HCT116 (cell line): ENCODE results near the gene BDNF.

Experiments used
- EZH2 ChIP-seq: fragments of 200-600 bp; sonication (generic); IDR thresholded peaks from 2 replicates; pipeline ENCODE4 v1.6.1; 2017; ENCODE audit warnings: antibody characterized with exemption, mixed run types
- EZH2phosphoT487 ChIP-seq: fragments of 200-600 bp; IDR thresholded peaks from 2 replicates; pipeline ENCODE4 v1.6.1; 2018; ENCODE audit warnings: antibody characterized with exemption, borderline replicate concordance
- FOSL1 ChIP-seq: IDR thresholded peaks from 2 replicates; pipeline ENCODE4 v1.6.1; 2012; ENCODE audit warnings: low read depth
- POLR2A ChIP-seq: IDR thresholded peaks from 2 replicates; pipeline ENCODE4 v1.7.0; 2011; ENCODE audit warnings: borderline replicate concordance; ENCODE audit not compliant: insufficient read depth, insufficient read length; ENCODE audit errors: extremely low read depth
- POLR2AphosphoS5 ChIP-seq: IDR thresholded peaks from 2 replicates; pipeline ENCODE4 v1.6.1; 2011; ENCODE audit warnings: mild to moderate bottlenecking, low read depth, low read length, moderate library complexity
- RAD21 ChIP-seq: IDR thresholded peaks from 2 replicates; pipeline ENCODE4 v1.6.1; 2012; ENCODE audit warnings: low read depth, mild to moderate bottlenecking
- SIN3A ChIP-seq: IDR thresholded peaks from 2 replicates; pipeline ENCODE4 v1.6.1; 2012; ENCODE audit warnings: low read depth
- TCF7L2 ChIP-seq: IDR thresholded peaks from 2 replicates; pipeline ENCODE4 v1.7.0; 2011; ENCODE audit warnings: borderline replicate concordance, inconsistent platforms; ENCODE audit not compliant: insufficient read depth, insufficient read length; ENCODE audit errors: extremely low read depth
- YY1 ChIP-seq: IDR thresholded peaks from 2 replicates; pipeline ENCODE4 v1.6.1; 2011; ENCODE audit warnings: low read length, low read depth, moderate library complexity, mild to moderate bottlenecking; ENCODE audit not compliant: insufficient replicate concordance; ENCODE audit errors: extremely low read depth
- TF ChIP-seq, protein P1 (sequence below): IDR thresholded peaks from 2 replicates; pipeline ENCODE4 v1.6.1; 2011; ENCODE audit warnings: mild to moderate bottlenecking, low read length, moderate library complexity; ENCODE audit not compliant: insufficient replicate concordance; ENCODE audit errors: extremely low read depth
- TF ChIP-seq, protein P2 (sequence below): IDR thresholded peaks from 2 replicates; pipeline ENCODE4 v1.6.1; 2012; ENCODE audit warnings: low read depth
- TF ChIP-seq, protein P3 (sequence below), 3 experiments: fragments of 200-600 bp in 1 of 3; sonication (generic) in 1 of 3; IDR thresholded peaks in 2 of 3; conservative IDR thresholded peaks in 1 of 3; 2 replicates each; pipeline ENCODE4 v1.5.1; 2012 to 2017; ENCODE audit warnings: low read depth in 2 of 3, low read length in 2 of 3, antibody characterized with exemption in 1 of 3, borderline replicate concordance in 1 of 3, control low read depth in 1 of 3, mild to moderate bottlenecking in 1 of 3, mixed read lengths in 1 of 3, mixed run types in 1 of 3, moderate library complexity in 1 of 3; ENCODE audit not compliant: insufficient read depth in 1 of 3
- TF ChIP-seq, protein P4 (sequence below): IDR thresholded peaks from 2 replicates; pipeline ENCODE4 v1.6.1; 2012
- TF ChIP-seq, protein P5 (sequence below): IDR thresholded peaks from 2 replicates; pipeline ENCODE4 v1.6.1; 2012

DNA sequence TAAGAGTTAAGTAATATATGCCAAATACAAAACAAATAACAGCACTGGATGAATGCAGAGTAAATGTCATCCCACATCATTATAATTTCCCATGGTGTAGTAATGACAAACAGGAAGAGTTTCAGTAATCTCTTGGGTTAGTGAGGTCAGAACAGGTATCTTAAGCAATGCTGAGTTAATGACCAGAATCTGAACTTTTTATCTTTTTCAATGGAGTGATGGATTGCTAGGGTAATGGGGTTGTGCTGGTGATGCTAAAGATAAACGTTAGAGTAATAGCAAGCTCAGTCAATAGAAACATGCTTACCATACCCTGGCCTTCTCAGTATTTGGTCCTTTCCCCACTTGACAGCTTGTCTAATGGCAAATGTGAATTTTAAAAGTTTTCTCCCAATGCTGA is 11.5 kb upstream of the BDNF start:
- TF ChIP-seq, protein P1, sequence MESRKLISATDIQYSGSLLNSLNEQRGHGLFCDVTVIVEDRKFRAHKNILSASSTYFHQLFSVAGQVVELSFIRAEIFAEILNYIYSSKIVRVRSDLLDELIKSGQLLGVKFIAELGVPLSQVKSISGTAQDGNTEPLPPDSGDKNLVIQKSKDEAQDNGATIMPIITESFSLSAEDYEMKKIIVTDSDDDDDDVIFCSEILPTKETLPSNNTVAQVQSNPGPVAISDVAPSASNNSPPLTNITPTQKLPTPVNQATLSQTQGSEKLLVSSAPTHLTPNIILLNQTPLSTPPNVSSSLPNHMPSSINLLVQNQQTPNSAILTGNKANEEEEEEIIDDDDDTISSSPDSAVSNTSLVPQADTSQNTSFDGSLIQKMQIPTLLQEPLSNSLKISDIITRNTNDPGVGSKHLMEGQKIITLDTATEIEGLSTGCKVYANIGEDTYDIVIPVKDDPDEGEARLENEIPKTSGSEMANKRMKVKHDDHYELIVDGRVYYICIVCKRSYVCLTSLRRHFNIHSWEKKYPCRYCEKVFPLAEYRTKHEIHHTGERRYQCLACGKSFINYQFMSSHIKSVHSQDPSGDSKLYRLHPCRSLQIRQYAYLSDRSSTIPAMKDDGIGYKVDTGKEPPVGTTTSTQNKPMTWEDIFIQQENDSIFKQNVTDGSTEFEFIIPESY: no peak
- no peak for TF ChIP-seq FOSL1
- no peak for TF ChIP-seq POLR2A
- TF ChIP-seq, protein P2, sequence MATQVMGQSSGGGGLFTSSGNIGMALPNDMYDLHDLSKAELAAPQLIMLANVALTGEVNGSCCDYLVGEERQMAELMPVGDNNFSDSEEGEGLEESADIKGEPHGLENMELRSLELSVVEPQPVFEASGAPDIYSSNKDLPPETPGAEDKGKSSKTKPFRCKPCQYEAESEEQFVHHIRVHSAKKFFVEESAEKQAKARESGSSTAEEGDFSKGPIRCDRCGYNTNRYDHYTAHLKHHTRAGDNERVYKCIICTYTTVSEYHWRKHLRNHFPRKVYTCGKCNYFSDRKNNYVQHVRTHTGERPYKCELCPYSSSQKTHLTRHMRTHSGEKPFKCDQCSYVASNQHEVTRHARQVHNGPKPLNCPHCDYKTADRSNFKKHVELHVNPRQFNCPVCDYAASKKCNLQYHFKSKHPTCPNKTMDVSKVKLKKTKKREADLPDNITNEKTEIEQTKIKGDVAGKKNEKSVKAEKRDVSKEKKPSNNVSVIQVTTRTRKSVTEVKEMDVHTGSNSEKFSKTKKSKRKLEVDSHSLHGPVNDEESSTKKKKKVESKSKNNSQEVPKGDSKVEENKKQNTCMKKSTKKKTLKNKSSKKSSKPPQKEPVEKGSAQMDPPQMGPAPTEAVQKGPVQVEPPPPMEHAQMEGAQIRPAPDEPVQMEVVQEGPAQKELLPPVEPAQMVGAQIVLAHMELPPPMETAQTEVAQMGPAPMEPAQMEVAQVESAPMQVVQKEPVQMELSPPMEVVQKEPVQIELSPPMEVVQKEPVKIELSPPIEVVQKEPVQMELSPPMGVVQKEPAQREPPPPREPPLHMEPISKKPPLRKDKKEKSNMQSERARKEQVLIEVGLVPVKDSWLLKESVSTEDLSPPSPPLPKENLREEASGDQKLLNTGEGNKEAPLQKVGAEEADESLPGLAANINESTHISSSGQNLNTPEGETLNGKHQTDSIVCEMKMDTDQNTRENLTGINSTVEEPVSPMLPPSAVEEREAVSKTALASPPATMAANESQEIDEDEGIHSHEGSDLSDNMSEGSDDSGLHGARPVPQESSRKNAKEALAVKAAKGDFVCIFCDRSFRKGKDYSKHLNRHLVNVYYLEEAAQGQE: no peak
- TF ChIP-seq RAD21: no peak
- no peak for TF ChIP-seq EZH2
- TF ChIP-seq, protein P3, sequence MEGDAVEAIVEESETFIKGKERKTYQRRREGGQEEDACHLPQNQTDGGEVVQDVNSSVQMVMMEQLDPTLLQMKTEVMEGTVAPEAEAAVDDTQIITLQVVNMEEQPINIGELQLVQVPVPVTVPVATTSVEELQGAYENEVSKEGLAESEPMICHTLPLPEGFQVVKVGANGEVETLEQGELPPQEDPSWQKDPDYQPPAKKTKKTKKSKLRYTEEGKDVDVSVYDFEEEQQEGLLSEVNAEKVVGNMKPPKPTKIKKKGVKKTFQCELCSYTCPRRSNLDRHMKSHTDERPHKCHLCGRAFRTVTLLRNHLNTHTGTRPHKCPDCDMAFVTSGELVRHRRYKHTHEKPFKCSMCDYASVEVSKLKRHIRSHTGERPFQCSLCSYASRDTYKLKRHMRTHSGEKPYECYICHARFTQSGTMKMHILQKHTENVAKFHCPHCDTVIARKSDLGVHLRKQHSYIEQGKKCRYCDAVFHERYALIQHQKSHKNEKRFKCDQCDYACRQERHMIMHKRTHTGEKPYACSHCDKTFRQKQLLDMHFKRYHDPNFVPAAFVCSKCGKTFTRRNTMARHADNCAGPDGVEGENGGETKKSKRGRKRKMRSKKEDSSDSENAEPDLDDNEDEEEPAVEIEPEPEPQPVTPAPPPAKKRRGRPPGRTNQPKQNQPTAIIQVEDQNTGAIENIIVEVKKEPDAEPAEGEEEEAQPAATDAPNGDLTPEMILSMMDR (IDR thresholded peaks at IDR 0.05 in 2 of 3, conservative IDR thresholded peaks at IDR 0.05 in 1 of 3; ENCODE audit: borderline replicate concordance in 1 of 3, insufficient read depth in 1 of 3, low read depth in 2 of 3, low read length in 2 of 3): no peak
- TF ChIP-seq TCF7L2: no peak
- TF ChIP-seq POLR2AphosphoS5: no peak
- TF ChIP-seq YY1: no peak
- TF ChIP-seq, protein P4, sequence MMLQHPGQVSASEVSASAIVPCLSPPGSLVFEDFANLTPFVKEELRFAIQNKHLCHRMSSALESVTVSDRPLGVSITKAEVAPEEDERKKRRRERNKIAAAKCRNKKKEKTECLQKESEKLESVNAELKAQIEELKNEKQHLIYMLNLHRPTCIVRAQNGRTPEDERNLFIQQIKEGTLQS: no peak
- TF ChIP-seq, protein P5, sequence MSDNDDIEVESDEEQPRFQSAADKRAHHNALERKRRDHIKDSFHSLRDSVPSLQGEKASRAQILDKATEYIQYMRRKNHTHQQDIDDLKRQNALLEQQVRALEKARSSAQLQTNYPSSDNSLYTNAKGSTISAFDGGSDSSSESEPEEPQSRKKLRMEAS: no peak
- TF ChIP-seq EZH2phosphoT487: no peak
- no peak for TF ChIP-seq SIN3A
